Measurements from ENCODE around the gene PPBP. TPM values are rescaled to one million over a fixed set of nuclear protein-coding genes. Genes with fewer than 3 reads are reported as not detected.

PPBP gene
- total RNA-seq, 1 experiment from 2014 or later = not detected

GRCh38 chr4:74018116-74018515 lies 30.1 kb upstream of the PPBP start:
- H3K4me1 Mint-ChIP-seq = peaks cover 32% of the 10 kb centered on the region
- no peak overlapping the region for H3K4me3 Mint-ChIP-seq
- peaks cover 5% of the 10 kb centered on the region; the same call in 1 of the 2 replicates for H3K9me3 Mint-ChIP-seq
- H3K27ac Mint-ChIP-seq = no peak overlapping the region
- ATAC-seq (no peak), DNase-seq (ENCODE audit: low spot score) (no peak)
- TF ChIP-seq, protein P1, sequence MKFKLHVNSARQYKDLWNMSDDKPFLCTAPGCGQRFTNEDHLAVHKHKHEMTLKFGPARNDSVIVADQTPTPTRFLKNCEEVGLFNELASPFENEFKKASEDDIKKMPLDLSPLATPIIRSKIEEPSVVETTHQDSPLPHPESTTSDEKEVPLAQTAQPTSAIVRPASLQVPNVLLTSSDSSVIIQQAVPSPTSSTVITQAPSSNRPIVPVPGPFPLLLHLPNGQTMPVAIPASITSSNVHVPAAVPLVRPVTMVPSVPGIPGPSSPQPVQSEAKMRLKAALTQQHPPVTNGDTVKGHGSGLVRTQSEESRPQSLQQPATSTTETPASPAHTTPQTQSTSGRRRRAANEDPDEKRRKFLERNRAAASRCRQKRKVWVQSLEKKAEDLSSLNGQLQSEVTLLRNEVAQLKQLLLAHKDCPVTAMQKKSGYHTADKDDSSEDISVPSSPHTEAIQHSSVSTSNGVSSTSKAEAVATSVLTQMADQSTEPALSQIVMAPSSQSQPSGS (CRISPR knock-in tag; IDR thresholded peaks at IDR 0.05; ENCODE audit: borderline replicate concordance, low read depth) = no peak
- no peak for TF ChIP-seq RORB (CRISPR knock-in tag; IDR thresholded peaks at IDR 0.05)
- TF ChIP-seq, protein P2, sequence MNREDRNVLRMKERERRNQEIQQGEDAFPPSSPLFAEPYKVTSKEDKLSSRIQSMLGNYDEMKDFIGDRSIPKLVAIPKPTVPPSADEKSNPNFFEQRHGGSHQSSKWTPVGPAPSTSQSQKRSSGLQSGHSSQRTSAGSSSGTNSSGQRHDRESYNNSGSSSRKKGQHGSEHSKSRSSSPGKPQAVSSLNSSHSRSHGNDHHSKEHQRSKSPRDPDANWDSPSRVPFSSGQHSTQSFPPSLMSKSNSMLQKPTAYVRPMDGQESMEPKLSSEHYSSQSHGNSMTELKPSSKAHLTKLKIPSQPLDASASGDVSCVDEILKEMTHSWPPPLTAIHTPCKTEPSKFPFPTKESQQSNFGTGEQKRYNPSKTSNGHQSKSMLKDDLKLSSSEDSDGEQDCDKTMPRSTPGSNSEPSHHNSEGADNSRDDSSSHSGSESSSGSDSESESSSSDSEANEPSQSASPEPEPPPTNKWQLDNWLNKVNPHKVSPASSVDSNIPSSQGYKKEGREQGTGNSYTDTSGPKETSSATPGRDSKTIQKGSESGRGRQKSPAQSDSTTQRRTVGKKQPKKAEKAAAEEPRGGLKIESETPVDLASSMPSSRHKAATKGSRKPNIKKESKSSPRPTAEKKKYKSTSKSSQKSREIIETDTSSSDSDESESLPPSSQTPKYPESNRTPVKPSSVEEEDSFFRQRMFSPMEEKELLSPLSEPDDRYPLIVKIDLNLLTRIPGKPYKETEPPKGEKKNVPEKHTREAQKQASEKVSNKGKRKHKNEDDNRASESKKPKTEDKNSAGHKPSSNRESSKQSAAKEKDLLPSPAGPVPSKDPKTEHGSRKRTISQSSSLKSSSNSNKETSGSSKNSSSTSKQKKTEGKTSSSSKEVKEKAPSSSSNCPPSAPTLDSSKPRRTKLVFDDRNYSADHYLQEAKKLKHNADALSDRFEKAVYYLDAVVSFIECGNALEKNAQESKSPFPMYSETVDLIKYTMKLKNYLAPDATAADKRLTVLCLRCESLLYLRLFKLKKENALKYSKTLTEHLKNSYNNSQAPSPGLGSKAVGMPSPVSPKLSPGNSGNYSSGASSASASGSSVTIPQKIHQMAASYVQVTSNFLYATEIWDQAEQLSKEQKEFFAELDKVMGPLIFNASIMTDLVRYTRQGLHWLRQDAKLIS (CRISPR knock-in tag; IDR thresholded peaks at IDR 0.05; ENCODE audit: borderline replicate concordance) = no peak
- no peak for TF ChIP-seq SP1 (CRISPR knock-in tag; conservative IDR thresholded peaks at IDR 0.05)
- TF ChIP-seq, protein P3, sequence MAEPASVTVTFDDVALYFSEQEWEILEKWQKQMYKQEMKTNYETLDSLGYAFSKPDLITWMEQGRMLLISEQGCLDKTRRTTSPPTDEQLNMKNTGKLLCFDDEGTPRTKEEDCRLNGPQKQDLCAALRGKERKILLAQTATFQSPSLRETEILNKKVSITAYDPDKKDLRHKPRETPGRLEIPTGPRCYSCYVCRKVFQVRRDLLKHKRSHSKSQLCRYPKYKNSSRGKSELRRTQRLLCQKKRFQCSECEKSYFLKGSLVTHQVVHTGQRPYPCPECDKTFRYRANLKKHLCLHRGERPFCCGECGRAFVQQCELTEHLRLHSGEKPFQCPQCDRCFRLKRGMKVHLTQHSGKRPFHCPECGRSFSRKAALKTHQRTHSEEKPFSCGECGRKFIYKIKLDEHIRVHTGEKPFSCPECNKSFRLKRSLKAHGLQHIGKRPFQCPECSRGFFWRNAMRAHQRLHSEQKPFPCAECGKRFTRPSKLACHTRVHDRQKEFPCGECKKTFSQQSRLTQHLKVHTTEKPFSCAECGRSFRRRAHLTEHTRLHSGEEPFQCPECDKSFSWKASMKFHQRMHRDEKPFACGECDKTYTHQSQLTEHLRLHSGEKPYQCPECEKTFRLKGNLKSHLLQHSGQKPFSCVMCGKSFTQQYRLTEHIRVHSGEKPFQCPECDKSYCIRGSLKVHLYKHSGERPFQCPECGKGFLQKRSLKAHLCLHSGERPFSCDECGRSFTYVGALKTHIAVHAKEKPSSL (CRISPR knock-in tag; conservative IDR thresholded peaks at IDR 0.05) = no peak
- TF ChIP-seq CDX4 (CRISPR knock-in tag; IDR thresholded peaks at IDR 0.05; ENCODE audit: borderline replicate concordance) = no peak
- no peak for TF ChIP-seq FOXJ3 (CRISPR knock-in tag; IDR thresholded peaks at IDR 0.05; ENCODE audit: borderline replicate concordance)
- TF ChIP-seq, protein P4, sequence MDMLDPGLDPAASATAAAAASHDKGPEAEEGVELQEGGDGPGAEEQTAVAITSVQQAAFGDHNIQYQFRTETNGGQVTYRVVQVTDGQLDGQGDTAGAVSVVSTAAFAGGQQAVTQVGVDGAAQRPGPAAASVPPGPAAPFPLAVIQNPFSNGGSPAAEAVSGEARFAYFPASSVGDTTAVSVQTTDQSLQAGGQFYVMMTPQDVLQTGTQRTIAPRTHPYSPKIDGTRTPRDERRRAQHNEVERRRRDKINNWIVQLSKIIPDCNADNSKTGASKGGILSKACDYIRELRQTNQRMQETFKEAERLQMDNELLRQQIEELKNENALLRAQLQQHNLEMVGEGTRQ (CRISPR knock-in tag; IDR thresholded peaks at IDR 0.05) = no peak
- no peak for TF ChIP-seq GABPB1 (CRISPR knock-in tag; IDR thresholded peaks at IDR 0.05)
- no peak for TF ChIP-seq ATF1 (CRISPR knock-in tag; IDR thresholded peaks at IDR 0.05)
- no peak for TF ChIP-seq CREM (CRISPR knock-in tag; IDR thresholded peaks at IDR 0.05)
- H3K27me3 Mint-ChIP-seq (ENCODE audit: low read depth) = no peaks in the 10 kb centered on the region
- ChIA-PET CTCF (no interaction called here), POLR2A (no interaction called here)
- H3K36me3 Mint-ChIP-seq = no peaks in the 10 kb centered on the region

DNA sequence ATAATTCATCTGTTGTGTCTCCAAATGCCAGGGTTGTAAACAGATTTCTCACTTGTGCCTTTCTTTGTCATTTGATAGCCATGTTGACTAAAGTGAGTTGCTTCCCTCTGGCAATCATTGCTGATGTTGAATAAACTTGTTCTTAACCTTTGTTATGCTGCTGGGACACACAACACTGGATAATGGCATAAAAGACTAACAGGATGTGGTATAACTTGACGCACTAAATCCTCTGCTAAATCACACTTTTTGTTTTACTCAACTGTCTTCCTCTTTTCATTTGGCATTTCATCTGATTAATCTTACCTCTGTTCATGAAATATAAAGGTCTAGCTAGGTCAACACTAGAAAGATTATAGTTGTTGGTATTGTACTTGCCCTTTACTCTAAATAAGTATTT lies 28.1 kb upstream of the PPBP start:
- Mint-ChIP-seq H3K4me1 (peaks cover 32% of the 10 kb centered on the region), H3K4me3 (no peak overlapping the region), H3K9me3 (peaks cover 5% of the 10 kb centered on the region; the same call in 1 of the 2 replicates), H3K36me3 (0 out of 2 replicates have a peak, but pooled peaks cover 2% of the 10 kb centered on the region), H3K27ac (no peak overlapping the region), H3K27me3 (ENCODE audit: low read depth) (no peaks in the 10 kb centered on the region)
- DNase-seq (ENCODE audit: low spot score) (no peak), ATAC-seq (no peak)
- ChIA-PET POLR2A (no interaction called here), CTCF (no interaction called here)
- no peak for TF ChIP-seq ZNF416 (CRISPR knock-in tag; IDR thresholded peaks at IDR 0.05)
- no peak for TF ChIP-seq CREB1 (CRISPR knock-in tag; IDR thresholded peaks at IDR 0.05)
- no peak for TF ChIP-seq PRRX2 (CRISPR knock-in tag; IDR thresholded peaks at IDR 0.05)
- TF ChIP-seq NR2C2 (CRISPR knock-in tag; IDR thresholded peaks at IDR 0.05) = no peak
- TF ChIP-seq NFE2L1 (CRISPR knock-in tag; IDR thresholded peaks at IDR 0.05) = no peak
- no peak for TF ChIP-seq NFYB (CRISPR knock-in tag; conservative IDR thresholded peaks at IDR 0.05; ENCODE audit: low read depth)
- no peak for TF ChIP-seq ZNF396 (CRISPR knock-in tag; IDR thresholded peaks at IDR 0.05; ENCODE audit: borderline replicate concordance)
- no peak for TF ChIP-seq TP53 (CRISPR knock-in tag; IDR thresholded peaks at IDR 0.05)
- no peak for TF ChIP-seq MXD4 (CRISPR knock-in tag; IDR thresholded peaks at IDR 0.05; ENCODE audit: borderline replicate concordance)
